ENCODE measurements around the gene COX4I1. TPM values are rescaled to one million over a fixed set of nuclear protein-coding genes. Genes with fewer than 3 reads are reported as not detected.

Gene COX4I1
- total and polyA plus RNA-seq, 10 of the 15 experiments (the other 5 are each of a cell fraction or from before 2014, with no cell fraction given): 480 to 1,889 (median 872) TPM

DNA sequence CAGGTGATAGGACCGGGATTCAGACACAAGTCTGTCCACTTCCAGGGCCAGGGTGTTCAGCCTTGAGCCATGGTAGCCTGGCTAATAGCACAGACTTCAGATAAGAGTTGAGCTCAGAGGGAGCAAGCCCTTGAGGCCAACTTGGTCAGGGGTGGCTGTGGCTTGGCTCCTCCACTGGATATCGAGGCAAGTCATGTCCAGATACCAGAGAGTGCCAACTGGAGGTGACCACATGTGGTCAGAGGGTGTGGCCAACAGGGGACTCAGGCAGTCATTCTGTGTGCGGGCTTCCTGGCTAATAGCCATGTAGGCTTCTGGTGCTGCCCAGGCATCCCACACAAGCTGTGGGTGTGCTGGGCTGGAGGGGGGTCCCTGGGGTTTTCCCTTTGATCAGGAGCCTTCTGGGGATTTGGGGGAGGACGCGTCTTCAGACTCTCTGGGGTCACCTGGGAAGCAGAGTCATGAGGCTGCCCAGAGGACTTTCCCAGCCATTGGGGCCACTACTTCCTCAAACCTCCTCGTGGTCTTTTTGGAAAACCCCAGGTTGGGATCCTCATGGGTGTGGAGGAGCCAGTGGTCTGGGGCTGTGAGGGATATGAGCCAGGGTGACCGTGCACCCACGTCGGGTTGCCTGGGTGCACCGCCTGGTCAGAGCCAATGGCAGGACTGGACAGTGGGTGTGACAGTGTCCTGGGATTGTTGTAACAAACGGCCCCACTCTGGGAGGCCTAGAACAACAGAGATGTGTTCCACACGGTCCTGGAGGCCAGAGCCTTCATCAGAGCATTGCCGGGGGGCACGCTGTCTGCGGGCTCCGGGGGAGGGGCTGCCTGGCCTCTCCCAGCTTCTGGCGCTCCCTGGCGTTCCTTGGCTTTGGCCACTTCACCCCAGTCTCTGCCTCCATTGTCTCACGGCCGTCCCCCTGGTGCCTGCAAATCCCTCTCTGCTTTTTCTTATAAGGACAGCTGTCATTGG lies 25.0 kb downstream of the COX4I1 start (continued):
- TF ChIP-seq, protein P1, sequence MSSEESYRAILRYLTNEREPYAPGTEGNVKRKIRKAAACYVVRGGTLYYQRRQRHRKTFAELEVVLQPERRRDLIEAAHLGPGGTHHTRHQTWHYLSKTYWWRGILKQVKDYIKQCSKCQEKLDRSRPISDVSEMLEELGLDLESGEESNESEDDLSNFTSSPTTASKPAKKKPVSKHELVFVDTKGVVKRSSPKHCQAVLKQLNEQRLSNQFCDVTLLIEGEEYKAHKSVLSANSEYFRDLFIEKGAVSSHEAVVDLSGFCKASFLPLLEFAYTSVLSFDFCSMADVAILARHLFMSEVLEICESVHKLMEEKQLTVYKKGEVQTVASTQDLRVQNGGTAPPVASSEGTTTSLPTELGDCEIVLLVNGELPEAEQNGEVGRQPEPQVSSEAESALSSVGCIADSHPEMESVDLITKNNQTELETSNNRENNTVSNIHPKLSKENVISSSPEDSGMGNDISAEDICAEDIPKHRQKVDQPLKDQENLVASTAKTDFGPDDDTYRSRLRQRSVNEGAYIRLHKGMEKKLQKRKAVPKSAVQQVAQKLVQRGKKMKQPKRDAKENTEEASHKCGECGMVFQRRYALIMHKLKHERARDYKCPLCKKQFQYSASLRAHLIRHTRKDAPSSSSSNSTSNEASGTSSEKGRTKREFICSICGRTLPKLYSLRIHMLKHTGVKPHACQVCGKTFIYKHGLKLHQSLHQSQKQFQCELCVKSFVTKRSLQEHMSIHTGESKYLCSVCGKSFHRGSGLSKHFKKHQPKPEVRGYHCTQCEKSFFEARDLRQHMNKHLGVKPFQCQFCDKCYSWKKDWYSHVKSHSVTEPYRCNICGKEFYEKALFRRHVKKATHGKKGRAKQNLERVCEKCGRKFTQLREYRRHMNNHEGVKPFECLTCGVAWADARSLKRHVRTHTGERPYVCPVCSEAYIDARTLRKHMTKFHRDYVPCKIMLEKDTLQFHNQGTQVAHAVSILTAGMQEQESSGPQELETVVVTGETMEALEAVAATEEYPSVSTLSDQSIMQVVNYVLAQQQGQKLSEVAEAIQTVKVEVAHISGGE (CRISPR knock-in tag; IDR thresholded peaks at IDR 0.05): no peak
- TF ChIP-seq, protein P2, sequence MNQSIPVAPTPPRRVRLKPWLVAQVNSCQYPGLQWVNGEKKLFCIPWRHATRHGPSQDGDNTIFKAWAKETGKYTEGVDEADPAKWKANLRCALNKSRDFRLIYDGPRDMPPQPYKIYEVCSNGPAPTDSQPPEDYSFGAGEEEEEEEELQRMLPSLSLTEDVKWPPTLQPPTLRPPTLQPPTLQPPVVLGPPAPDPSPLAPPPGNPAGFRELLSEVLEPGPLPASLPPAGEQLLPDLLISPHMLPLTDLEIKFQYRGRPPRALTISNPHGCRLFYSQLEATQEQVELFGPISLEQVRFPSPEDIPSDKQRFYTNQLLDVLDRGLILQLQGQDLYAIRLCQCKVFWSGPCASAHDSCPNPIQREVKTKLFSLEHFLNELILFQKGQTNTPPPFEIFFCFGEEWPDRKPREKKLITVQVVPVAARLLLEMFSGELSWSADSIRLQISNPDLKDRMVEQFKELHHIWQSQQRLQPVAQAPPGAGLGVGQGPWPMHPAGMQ (IDR thresholded peaks at IDR 0.05; ENCODE audit: borderline replicate concordance): no peak
- TF ChIP-seq PML (IDR thresholded peaks at IDR 0.05; ENCODE audit: low read length) (no peak), CBX5 (IDR thresholded peaks at IDR 0.05; ENCODE audit: low read depth) (no peak), IKZF1 (conservative IDR thresholded peaks at IDR 0.05) (peak; percentile 57), TCF3 (IDR thresholded peaks at IDR 0.05; ENCODE audit: borderline replicate concordance, insufficient read depth, low read depth, low read length) (no peak), TCF7 (IDR thresholded peaks at IDR 0.05; ENCODE audit: borderline replicate concordance) (no peak), SRF (IDR thresholded peaks at IDR 0.05; ENCODE audit: low read depth in 2 of 2, low read length in 2 of 2) (no peak), RUNX3 (IDR thresholded peaks at IDR 0.05; ENCODE audit: low read length) (peak; percentile 43), NR2F1 (conservative IDR thresholded peaks at IDR 0.05) (no peak)
- TF ChIP-seq, protein P3, sequence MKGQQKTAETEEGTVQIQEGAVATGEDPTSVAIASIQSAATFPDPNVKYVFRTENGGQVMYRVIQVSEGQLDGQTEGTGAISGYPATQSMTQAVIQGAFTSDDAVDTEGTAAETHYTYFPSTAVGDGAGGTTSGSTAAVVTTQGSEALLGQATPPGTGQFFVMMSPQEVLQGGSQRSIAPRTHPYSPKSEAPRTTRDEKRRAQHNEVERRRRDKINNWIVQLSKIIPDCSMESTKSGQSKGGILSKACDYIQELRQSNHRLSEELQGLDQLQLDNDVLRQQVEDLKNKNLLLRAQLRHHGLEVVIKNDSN (IDR thresholded peaks at IDR 0.05; ENCODE audit: borderline replicate concordance, extremely low read length, insufficient read depth, low read depth, low read length): no peak
- TF ChIP-seq, protein P4, sequence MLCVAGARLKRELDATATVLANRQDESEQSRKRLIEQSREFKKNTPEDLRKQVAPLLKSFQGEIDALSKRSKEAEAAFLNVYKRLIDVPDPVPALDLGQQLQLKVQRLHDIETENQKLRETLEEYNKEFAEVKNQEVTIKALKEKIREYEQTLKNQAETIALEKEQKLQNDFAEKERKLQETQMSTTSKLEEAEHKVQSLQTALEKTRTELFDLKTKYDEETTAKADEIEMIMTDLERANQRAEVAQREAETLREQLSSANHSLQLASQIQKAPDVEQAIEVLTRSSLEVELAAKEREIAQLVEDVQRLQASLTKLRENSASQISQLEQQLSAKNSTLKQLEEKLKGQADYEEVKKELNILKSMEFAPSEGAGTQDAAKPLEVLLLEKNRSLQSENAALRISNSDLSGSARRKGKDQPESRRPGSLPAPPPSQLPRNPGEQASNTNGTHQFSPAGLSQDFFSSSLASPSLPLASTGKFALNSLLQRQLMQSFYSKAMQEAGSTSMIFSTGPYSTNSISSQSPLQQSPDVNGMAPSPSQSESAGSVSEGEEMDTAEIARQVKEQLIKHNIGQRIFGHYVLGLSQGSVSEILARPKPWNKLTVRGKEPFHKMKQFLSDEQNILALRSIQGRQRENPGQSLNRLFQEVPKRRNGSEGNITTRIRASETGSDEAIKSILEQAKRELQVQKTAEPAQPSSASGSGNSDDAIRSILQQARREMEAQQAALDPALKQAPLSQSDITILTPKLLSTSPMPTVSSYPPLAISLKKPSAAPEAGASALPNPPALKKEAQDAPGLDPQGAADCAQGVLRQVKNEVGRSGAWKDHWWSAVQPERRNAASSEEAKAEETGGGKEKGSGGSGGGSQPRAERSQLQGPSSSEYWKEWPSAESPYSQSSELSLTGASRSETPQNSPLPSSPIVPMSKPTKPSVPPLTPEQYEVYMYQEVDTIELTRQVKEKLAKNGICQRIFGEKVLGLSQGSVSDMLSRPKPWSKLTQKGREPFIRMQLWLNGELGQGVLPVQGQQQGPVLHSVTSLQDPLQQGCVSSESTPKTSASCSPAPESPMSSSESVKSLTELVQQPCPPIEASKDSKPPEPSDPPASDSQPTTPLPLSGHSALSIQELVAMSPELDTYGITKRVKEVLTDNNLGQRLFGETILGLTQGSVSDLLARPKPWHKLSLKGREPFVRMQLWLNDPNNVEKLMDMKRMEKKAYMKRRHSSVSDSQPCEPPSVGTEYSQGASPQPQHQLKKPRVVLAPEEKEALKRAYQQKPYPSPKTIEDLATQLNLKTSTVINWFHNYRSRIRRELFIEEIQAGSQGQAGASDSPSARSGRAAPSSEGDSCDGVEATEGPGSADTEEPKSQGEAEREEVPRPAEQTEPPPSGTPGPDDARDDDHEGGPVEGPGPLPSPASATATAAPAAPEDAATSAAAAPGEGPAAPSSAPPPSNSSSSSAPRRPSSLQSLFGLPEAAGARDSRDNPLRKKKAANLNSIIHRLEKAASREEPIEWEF (IDR thresholded peaks at IDR 0.05; ENCODE audit: insufficient replicate concordance, low read depth, low read length): no peak
- TF ChIP-seq, protein P5, sequence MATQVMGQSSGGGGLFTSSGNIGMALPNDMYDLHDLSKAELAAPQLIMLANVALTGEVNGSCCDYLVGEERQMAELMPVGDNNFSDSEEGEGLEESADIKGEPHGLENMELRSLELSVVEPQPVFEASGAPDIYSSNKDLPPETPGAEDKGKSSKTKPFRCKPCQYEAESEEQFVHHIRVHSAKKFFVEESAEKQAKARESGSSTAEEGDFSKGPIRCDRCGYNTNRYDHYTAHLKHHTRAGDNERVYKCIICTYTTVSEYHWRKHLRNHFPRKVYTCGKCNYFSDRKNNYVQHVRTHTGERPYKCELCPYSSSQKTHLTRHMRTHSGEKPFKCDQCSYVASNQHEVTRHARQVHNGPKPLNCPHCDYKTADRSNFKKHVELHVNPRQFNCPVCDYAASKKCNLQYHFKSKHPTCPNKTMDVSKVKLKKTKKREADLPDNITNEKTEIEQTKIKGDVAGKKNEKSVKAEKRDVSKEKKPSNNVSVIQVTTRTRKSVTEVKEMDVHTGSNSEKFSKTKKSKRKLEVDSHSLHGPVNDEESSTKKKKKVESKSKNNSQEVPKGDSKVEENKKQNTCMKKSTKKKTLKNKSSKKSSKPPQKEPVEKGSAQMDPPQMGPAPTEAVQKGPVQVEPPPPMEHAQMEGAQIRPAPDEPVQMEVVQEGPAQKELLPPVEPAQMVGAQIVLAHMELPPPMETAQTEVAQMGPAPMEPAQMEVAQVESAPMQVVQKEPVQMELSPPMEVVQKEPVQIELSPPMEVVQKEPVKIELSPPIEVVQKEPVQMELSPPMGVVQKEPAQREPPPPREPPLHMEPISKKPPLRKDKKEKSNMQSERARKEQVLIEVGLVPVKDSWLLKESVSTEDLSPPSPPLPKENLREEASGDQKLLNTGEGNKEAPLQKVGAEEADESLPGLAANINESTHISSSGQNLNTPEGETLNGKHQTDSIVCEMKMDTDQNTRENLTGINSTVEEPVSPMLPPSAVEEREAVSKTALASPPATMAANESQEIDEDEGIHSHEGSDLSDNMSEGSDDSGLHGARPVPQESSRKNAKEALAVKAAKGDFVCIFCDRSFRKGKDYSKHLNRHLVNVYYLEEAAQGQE (IDR thresholded peaks at IDR 0.05; ENCODE audit: low read depth, low read length): no peak

Measured in GM12878 (cell line).